ENCODE data around the gene KRTAP5-11. TPM values are rescaled to one million over a fixed set of nuclear protein-coding genes. Genes with fewer than 3 reads are reported as not detected.

The KRTAP5-11 gene
- total RNA-seq, 2 experiments from 2014 or later = not detected

GRCh38 chr11:71551711-71552110 is 31.0 kb downstream of the KRTAP5-11 start:
- H3K9me3 Mint-ChIP-seq = no peaks in the 10 kb centered on the region
- H3K4me1 ChIP-seq (ENCODE audit: insufficient read depth, low read length) = no peaks in the 10 kb centered on the region
- CTCF ChIA-PET = no interaction called here
- H3K27me3 ChIP-seq (ENCODE audit: control insufficient read depth in 1 of 2, insufficient read depth in 2 of 2, low read length in 2 of 2) = peaks cover 0 to 3% of the 10 kb centered on the region in 2 experiments
- no peak overlapping the region for H3K27ac Mint-ChIP-seq
- peaks cover 25% of the 10 kb centered on the region for H3K27me3 Mint-ChIP-seq
- H3K4me3 ChIP-seq (ENCODE audit: low read length) = no peak overlapping the region
- ATAC-seq (ENCODE audit: poor library complexity) = no peak
- intact Hi-C loops (cut with DNase I, micrococcal nuclease) = no loop called here
- DNase-seq = peak in 2 of 14 experiments; percentile 4 to 8
- H3K4me1 Mint-ChIP-seq (ENCODE audit: low read depth) = no peaks in the 10 kb centered on the region
- H3K36me3 Mint-ChIP-seq (ENCODE audit: low read depth) = no peaks in the 10 kb centered on the region
- no peak overlapping the region for H3K4me3 Mint-ChIP-seq
- POLR2A ChIA-PET = no interaction called here
- H3K9me3 ChIP-seq (ENCODE audit: control insufficient read depth in 1 of 2, insufficient read depth in 1 of 2, low read length in 2 of 2) = peaks cover 0 to 16% of the 10 kb centered on the region in 2 experiments
- TF ChIP-seq, protein P1, sequence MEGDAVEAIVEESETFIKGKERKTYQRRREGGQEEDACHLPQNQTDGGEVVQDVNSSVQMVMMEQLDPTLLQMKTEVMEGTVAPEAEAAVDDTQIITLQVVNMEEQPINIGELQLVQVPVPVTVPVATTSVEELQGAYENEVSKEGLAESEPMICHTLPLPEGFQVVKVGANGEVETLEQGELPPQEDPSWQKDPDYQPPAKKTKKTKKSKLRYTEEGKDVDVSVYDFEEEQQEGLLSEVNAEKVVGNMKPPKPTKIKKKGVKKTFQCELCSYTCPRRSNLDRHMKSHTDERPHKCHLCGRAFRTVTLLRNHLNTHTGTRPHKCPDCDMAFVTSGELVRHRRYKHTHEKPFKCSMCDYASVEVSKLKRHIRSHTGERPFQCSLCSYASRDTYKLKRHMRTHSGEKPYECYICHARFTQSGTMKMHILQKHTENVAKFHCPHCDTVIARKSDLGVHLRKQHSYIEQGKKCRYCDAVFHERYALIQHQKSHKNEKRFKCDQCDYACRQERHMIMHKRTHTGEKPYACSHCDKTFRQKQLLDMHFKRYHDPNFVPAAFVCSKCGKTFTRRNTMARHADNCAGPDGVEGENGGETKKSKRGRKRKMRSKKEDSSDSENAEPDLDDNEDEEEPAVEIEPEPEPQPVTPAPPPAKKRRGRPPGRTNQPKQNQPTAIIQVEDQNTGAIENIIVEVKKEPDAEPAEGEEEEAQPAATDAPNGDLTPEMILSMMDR (IDR thresholded peaks at IDR 0.05) = no peak
- no peak overlapping the region for H3K27ac ChIP-seq (ENCODE audit: low read depth in 1 of 2, low read length in 2 of 2)
- H3K36me3 ChIP-seq (ENCODE audit: insufficient read depth, low read length) = no peaks in the 10 kb centered on the region

DNA sequence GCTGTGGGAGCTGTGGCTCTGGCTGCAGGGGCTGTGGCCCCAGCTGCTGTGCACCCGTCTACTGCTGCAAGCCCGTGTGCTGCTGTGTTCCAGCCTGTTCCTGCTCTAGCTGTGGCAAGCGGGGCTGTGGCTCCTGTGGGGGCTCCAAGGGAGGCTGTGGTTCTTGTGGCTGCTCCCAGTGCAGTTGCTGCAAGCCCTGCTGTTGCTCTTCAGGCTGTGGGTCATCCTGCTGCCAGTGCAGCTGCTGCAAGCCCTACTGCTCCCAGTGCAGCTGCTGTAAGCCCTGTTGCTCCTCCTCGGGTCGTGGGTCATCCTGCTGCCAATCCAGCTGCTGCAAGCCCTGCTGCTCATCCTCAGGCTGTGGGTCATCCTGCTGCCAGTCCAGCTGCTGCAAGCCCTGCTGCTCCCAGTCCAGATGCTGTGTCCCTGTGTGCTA is 33.9 kb downstream of the KRTAP5-11 start:
- H3K4me1 ChIP-seq (ENCODE audit: insufficient read depth, low read length) = no peaks in the 10 kb centered on the region
- peaks cover 0 to 3% of the 10 kb centered on the region in 2 experiments for H3K27me3 ChIP-seq (ENCODE audit: control insufficient read depth in 1 of 2, insufficient read depth in 2 of 2, low read length in 2 of 2)
- ATAC-seq (ENCODE audit: poor library complexity) (no peak), DNase-seq (no peak)
- H3K27ac Mint-ChIP-seq = no peak overlapping the region
- H3K9me3 ChIP-seq (ENCODE audit: control insufficient read depth in 1 of 2, insufficient read depth in 1 of 2, low read length in 2 of 2) = peaks cover 0 to 11% of the 10 kb centered on the region in 2 experiments
- no peaks in the 10 kb centered on the region for H3K36me3 Mint-ChIP-seq (ENCODE audit: low read depth)
- no peak overlapping the region for H3K4me3 Mint-ChIP-seq
- H3K4me3 ChIP-seq (ENCODE audit: low read length) = no peak overlapping the region
- H3K36me3 ChIP-seq (ENCODE audit: insufficient read depth, low read length) = no peaks in the 10 kb centered on the region
- ChIA-PET CTCF (no interaction called here), POLR2A (no interaction called here)
- peaks cover 30% of the 10 kb centered on the region for H3K27me3 Mint-ChIP-seq
- H3K27ac ChIP-seq (ENCODE audit: low read depth in 1 of 2, low read length in 2 of 2) = no peak overlapping the region
- TF ChIP-seq, protein P1 (IDR thresholded peaks at IDR 0.05) = no peak
- H3K9me3 Mint-ChIP-seq = no peaks in the 10 kb centered on the region
- intact Hi-C loops (cut with DNase I, micrococcal nuclease) = no loop called here
- no peaks in the 10 kb centered on the region for H3K4me1 Mint-ChIP-seq (ENCODE audit: low read depth)

- TF ChIP-seq, protein P1 (IDR thresholded peaks at IDR 0.05) = no peak
- H3K36me3 Mint-ChIP-seq (ENCODE audit: low read depth) = no peaks in the 10 kb centered on the region
- no peaks in the 10 kb centered on the region for H3K4me1 Mint-ChIP-seq (ENCODE audit: low read depth)
- ATAC-seq (ENCODE audit: poor library complexity) (no peak), DNase-seq (no peak)
- H3K9me3 Mint-ChIP-seq = no peaks in the 10 kb centered on the region
- no peaks in the 10 kb centered on the region for H3K36me3 ChIP-seq (ENCODE audit: insufficient read depth, low read length)
- H3K9me3 ChIP-seq (ENCODE audit: control insufficient read depth in 1 of 2, insufficient read depth in 1 of 2, low read length in 2 of 2) = peaks cover 0 to 14% of the 10 kb centered on the region in 2 experiments
- no peak within 1 kb of the TSS for H3K4me3 ChIP-seq (ENCODE audit: low read length)
- H3K27ac Mint-ChIP-seq = no peak within 1 kb of the TSS
- CTCF ChIA-PET = no interaction called here
- H3K4me3 Mint-ChIP-seq = no peak within 1 kb of the TSS
- H3K27ac ChIP-seq (ENCODE audit: low read depth in 1 of 2, low read length in 2 of 2) = no peak within 1 kb of the TSS
- H3K27me3 ChIP-seq (ENCODE audit: control insufficient read depth in 1 of 2, insufficient read depth in 2 of 2, low read length in 2 of 2) = peaks cover 0 to 3% of the 10 kb centered on the region in 2 experiments
- H3K27me3 Mint-ChIP-seq = peaks cover 30% of the 10 kb centered on the region
- POLR2A ChIA-PET = no interaction called here
- no peaks in the 10 kb centered on the region for H3K4me1 ChIP-seq (ENCODE audit: insufficient read depth, low read length)
- intact Hi-C loops (cut with DNase I, micrococcal nuclease) = no loop called here
These were observed 34.6 kb downstream of the KRTAP5-11 start, which contains the start of gene KRTAP5-9 for GRCh38 chr11:71548120-71548519. Gene KRTAP5-9 (plus strand): TSS chr11:71548420. CDS start chr11:71548658, 238 bp downstream.
